ENCODE results near the gene KRT15. TPM values are rescaled to one million over a fixed set of nuclear protein-coding genes. Genes with fewer than 3 reads are reported as not detected.

KRT15 gene
- total RNA-seq, 1 donor from 2014 or later = not detected

- H3K4me3 ChIP-seq = no peak overlapping the region
- intact Hi-C loops (cut with micrococcal nuclease) = no loop called here
- no peak overlapping the region for H3K27ac ChIP-seq (replicated peaks)
- H3K36me3 ChIP-seq = no peaks in the 10 kb centered on the region
- no peak for TF ChIP-seq CTCF (IDR thresholded peaks at IDR 0.05; ENCODE audit: borderline replicate concordance)
- no peaks in the 10 kb centered on the region for H3K9me3 ChIP-seq (replicated peaks)
- DNase-seq = no peak
- H3K4me1 ChIP-seq = no peaks in the 10 kb centered on the region
- peaks cover 97% of the 10 kb centered on the region for H3K27me3 ChIP-seq (ENCODE audit: low read depth)
These were observed 16.3 kb upstream of the KRT15 start for GRCh38 chr17:41534899-41535546.

GRCh38 chr17:41533613-41534012 lies 14.9 kb upstream of the KRT15 start:
- Histone ChIP-seq H3K4me3 (no peak overlapping the region), H3K36me3 (no peaks in the 10 kb centered on the region), H3K27me3 (ENCODE audit: low read depth) (peaks cover 97% of the 10 kb centered on the region), H3K9me3 (replicated peaks) (no peaks in the 10 kb centered on the region), H3K4me1 (no peaks in the 10 kb centered on the region), H3K27ac (replicated peaks) (no peak overlapping the region)
- DNase-seq = no peak
- no peak for TF ChIP-seq CTCF (IDR thresholded peaks at IDR 0.05; ENCODE audit: borderline replicate concordance)
- intact Hi-C loops (cut with micrococcal nuclease) = no loop called here

- H3K27me3 ChIP-seq (ENCODE audit: low read depth) = peaks cover 97% of the 10 kb centered on the region
- H3K9me3 ChIP-seq (replicated peaks) = no peaks in the 10 kb centered on the region
- no peak for DNase-seq
- intact Hi-C loops (cut with micrococcal nuclease) = no loop called here
- H3K4me1 ChIP-seq = peaks cover 5% of the 10 kb centered on the region
- no peak for TF ChIP-seq CTCF (IDR thresholded peaks at IDR 0.05; ENCODE audit: borderline replicate concordance)
- H3K36me3 ChIP-seq = no peaks in the 10 kb centered on the region
- H3K4me3 ChIP-seq = no peak overlapping the region
- no peak overlapping the region for H3K27ac ChIP-seq (replicated peaks)
These were observed 14.4 kb upstream of the KRT15 start for GRCh38 chr17:41532947-41533570.

GRCh38 chr17:41531993-41532392 lies 13.3 kb upstream of the KRT15 start:
- H3K9me3 ChIP-seq (replicated peaks) = no peaks in the 10 kb centered on the region
- no peak for DNase-seq
- peaks cover 10% of the 10 kb centered on the region for H3K4me1 ChIP-seq
- TF ChIP-seq CTCF (IDR thresholded peaks at IDR 0.05; ENCODE audit: borderline replicate concordance) = no peak
- intact Hi-C loops (cut with micrococcal nuclease) = no loop called here
- H3K4me3 ChIP-seq = no peak overlapping the region
- H3K27me3 ChIP-seq (ENCODE audit: low read depth) = peaks cover 97% of the 10 kb centered on the region
- no peaks in the 10 kb centered on the region for H3K36me3 ChIP-seq
- no peak overlapping the region for H3K27ac ChIP-seq (replicated peaks)

- no peak overlapping the region for H3K4me3 ChIP-seq
These were observed 11.7 kb upstream of the KRT15 start for GRCh38 chr17:41530062-41531048.

More at GRCh38 chr17:41530062-41531048, 11.7 kb upstream of the KRT15 start:
- intact Hi-C loops (cut with micrococcal nuclease) = no loop called here
- Histone ChIP-seq H3K4me1 (peaks cover 10% of the 10 kb centered on the region), H3K9me3 (replicated peaks) (no peaks in the 10 kb centered on the region), H3K36me3 (no peaks in the 10 kb centered on the region), H3K27me3 (ENCODE audit: low read depth) (peaks cover 97% of the 10 kb centered on the region), H3K27ac (replicated peaks) (no peak overlapping the region)
- no peak for DNase-seq
- no peak for TF ChIP-seq CTCF (IDR thresholded peaks at IDR 0.05; ENCODE audit: borderline replicate concordance)

Data from left ventricle myocardium inferior (tissue), 1 donor.